ENCODE results near the gene GNAQ. TPM values are rescaled to one million over a fixed set of nuclear protein-coding genes. Genes with fewer than 3 reads are reported as not detected.

The GNAQ gene
- total and polyA plus RNA-seq, 9 donors = 22.0 to 72.2 (median 53.1) TPM

DNA sequence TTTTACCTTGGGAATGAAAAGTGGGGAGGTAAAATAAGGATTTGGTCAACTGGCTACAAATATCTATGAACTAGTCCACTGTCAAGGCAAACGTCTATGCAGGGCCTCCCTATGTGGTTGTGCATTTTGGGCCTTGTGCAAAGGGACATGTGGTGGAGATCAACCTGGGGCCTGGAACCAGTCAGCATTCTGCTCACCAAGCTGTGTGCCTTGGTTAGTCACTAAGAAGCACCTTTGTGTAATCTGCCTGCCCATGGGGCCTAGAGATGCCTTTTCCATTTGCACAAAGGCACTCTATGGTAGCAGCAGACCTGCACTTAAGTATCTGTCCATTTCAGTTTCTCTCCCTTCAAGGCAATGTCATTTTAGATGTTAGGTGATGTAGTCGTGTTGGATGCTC, 184.0 kb downstream of the GNAQ start:
- Histone ChIP-seq H3K36me3 (no peaks in the 10 kb centered on the region), H3K9me3 (no peaks in the 10 kb centered on the region), H3K27me3 (no peaks in the 10 kb centered on the region), H3K4me3 (no peak overlapping the region), H3K4me1 (ENCODE audit: insufficient read depth) (peaks cover 10% of the 10 kb centered on the region), H3K27ac (no peak overlapping the region)
- no peak for DNase-seq
- intact Hi-C loops (cut with DNase I) = loop anchor here in 2 of 4 donors (10.0 kb wide), 2 partner anchors 77 to 187 kb away; partner anchors contain the start of gene GNAQ (in 1 of the 2)
- TF ChIP-seq, protein P1, sequence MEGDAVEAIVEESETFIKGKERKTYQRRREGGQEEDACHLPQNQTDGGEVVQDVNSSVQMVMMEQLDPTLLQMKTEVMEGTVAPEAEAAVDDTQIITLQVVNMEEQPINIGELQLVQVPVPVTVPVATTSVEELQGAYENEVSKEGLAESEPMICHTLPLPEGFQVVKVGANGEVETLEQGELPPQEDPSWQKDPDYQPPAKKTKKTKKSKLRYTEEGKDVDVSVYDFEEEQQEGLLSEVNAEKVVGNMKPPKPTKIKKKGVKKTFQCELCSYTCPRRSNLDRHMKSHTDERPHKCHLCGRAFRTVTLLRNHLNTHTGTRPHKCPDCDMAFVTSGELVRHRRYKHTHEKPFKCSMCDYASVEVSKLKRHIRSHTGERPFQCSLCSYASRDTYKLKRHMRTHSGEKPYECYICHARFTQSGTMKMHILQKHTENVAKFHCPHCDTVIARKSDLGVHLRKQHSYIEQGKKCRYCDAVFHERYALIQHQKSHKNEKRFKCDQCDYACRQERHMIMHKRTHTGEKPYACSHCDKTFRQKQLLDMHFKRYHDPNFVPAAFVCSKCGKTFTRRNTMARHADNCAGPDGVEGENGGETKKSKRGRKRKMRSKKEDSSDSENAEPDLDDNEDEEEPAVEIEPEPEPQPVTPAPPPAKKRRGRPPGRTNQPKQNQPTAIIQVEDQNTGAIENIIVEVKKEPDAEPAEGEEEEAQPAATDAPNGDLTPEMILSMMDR (IDR thresholded peaks at IDR 0.05) = no peak
- TF ChIP-seq EP300 (IDR thresholded peaks at IDR 0.05) (no peak), POLR2A (IDR thresholded peaks at IDR 0.05) (no peak)
- 73 to 81% (median 76%) methylated on average over 2 of the region's 2 CpGs for WGBS, 3 donors

- Histone ChIP-seq H3K36me3 (no peaks in the 10 kb centered on the region), H3K4me3 (no peak overlapping the region), H3K4me1 (ENCODE audit: insufficient read depth) (peaks cover 11% of the 10 kb centered on the region), H3K27ac (no peak overlapping the region), H3K27me3 (no peaks in the 10 kb centered on the region), H3K9me3 (no peaks in the 10 kb centered on the region)
- TF ChIP-seq, protein P1 (IDR thresholded peaks at IDR 0.05) = no peak
- TF ChIP-seq POLR2A (IDR thresholded peaks at IDR 0.05) (no peak), EP300 (IDR thresholded peaks at IDR 0.05) (no peak)
- no peak for DNase-seq
- intact Hi-C loops (cut with DNase I) = loop anchor here in 2 of 4 donors (10.0 kb wide), 2 partner anchors 78 to 188 kb away; partner anchors contain the start of gene GNAQ (in 1 of the 2)
- 8 to 33% (median 13%) methylated on average over 8 of the region's 8 CpGs for WGBS, 3 donors
These were observed 184.5 kb downstream of the GNAQ start for GRCh38 chr9:77847059-77847499.

DNA sequence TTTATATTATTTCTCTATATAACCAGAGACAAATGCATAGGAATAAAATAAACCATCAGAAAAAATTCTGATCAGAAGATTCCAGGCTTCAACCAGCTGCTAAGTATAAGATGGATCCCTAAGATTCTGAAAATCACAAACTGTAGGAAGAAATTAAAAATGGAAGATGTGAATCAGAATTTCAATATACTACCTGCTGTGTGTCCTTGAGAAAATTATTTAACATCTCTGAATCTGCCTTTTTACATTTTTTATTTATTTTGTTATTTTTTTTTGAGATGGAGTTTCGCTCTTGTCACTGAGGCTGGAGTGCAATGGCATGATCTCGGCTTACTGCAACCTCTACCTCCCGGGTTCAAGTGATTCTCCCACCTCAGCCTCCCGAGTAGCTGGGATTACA, 187.2 kb downstream of the GNAQ start:
- WGBS, 3 donors = 93 to 97% (median 97%) methylated on average over 4 of the region's 4 CpGs
- no peak for TF ChIP-seq EP300 (IDR thresholded peaks at IDR 0.05)
- TF ChIP-seq, protein P1 (IDR thresholded peaks at IDR 0.05) = no peak
- no peak for TF ChIP-seq POLR2A (IDR thresholded peaks at IDR 0.05)
- intact Hi-C loops (cut with DNase I) = loop anchor here in 2 of 4 donors (10.0 kb wide), 2 partner anchors 80 to 190 kb away; partner anchors contain the start of gene GNAQ (in 1 of the 2)
- H3K4me3 ChIP-seq = no peak overlapping the region
- no peak overlapping the region for H3K27ac ChIP-seq
- no peaks in the 10 kb centered on the region for H3K36me3 ChIP-seq
- H3K4me1 ChIP-seq (ENCODE audit: insufficient read depth) = peaks cover 12% of the 10 kb centered on the region
- no peak for DNase-seq
- no peaks in the 10 kb centered on the region for H3K27me3 ChIP-seq
- H3K9me3 ChIP-seq = no peaks in the 10 kb centered on the region

GRCh38 chr9:77843871-77844155, 187.8 kb downstream of the GNAQ start:
- DNase-seq = no peak
- intact Hi-C loops (cut with DNase I) = loop anchor here in 2 of 4 donors (10.0 kb wide), 2 partner anchors 81 to 191 kb away; partner anchors contain the start of gene GNAQ (in 1 of the 2)
- H3K9me3 ChIP-seq = no peaks in the 10 kb centered on the region
- WGBS, 3 donors = 94 to 100% (median 100%) methylated on average over 1 of the region's 1 CpG
- no peaks in the 10 kb centered on the region for H3K36me3 ChIP-seq
- no peak overlapping the region for H3K4me3 ChIP-seq
- TF ChIP-seq, protein P1 (IDR thresholded peaks at IDR 0.05) = no peak
- H3K27me3 ChIP-seq = no peaks in the 10 kb centered on the region
- H3K4me1 ChIP-seq (ENCODE audit: insufficient read depth) = peaks cover 12% of the 10 kb centered on the region
- no peak overlapping the region for H3K27ac ChIP-seq
